ENCODE results near the gene ZNF804B. TPM values are rescaled to one million over a fixed set of nuclear protein-coding genes. Genes with fewer than 3 reads are reported as not detected.

The ZNF804B gene
- total RNA-seq, 4 donors from 2014 or later: not detected

DNA sequence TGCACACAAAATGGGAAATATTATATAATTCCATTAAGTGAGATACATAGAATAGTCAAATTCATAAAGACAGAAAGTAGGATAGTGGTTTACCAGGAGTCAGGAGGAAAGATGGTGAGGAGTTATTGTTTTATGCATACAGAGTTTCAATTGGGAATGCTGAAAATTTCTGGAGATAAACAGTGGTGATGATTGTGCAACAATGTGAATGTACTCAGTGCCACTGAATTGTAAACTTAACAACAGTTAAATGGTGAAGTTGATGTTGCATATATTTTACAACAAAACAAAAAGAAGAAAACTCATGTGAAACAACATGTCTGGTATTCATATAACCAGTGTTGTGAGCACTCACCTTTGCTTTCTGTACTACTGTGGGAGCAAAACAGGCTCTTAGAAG lies 204.9 kb downstream of the ZNF804B start:
- TF ChIP-seq, protein P1, sequence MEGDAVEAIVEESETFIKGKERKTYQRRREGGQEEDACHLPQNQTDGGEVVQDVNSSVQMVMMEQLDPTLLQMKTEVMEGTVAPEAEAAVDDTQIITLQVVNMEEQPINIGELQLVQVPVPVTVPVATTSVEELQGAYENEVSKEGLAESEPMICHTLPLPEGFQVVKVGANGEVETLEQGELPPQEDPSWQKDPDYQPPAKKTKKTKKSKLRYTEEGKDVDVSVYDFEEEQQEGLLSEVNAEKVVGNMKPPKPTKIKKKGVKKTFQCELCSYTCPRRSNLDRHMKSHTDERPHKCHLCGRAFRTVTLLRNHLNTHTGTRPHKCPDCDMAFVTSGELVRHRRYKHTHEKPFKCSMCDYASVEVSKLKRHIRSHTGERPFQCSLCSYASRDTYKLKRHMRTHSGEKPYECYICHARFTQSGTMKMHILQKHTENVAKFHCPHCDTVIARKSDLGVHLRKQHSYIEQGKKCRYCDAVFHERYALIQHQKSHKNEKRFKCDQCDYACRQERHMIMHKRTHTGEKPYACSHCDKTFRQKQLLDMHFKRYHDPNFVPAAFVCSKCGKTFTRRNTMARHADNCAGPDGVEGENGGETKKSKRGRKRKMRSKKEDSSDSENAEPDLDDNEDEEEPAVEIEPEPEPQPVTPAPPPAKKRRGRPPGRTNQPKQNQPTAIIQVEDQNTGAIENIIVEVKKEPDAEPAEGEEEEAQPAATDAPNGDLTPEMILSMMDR (IDR thresholded peaks at IDR 0.05; ENCODE audit: low read depth): no peak

DNA sequence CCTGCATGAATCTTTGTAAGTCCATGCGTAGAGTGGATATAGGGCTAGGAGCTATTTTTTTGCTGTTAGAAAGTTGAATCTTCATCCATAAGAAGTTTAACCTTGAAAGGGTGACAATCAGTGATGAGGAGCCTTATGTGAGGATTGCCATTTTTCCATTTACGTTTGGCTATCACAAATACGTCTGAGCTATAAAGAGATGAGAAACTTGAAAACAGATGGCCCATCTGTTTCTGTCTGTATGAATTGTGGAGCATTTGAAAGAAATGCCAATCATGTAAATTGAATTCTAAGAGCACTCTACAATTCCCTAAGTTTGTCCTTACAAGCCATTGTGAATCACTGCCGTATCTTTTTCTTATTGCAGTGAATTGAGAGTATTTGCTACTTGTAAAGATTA lies 205.9 kb downstream of the ZNF804B start:
- TF ChIP-seq, protein P1 (IDR thresholded peaks at IDR 0.05; ENCODE audit: low read depth): no peak

DNA sequence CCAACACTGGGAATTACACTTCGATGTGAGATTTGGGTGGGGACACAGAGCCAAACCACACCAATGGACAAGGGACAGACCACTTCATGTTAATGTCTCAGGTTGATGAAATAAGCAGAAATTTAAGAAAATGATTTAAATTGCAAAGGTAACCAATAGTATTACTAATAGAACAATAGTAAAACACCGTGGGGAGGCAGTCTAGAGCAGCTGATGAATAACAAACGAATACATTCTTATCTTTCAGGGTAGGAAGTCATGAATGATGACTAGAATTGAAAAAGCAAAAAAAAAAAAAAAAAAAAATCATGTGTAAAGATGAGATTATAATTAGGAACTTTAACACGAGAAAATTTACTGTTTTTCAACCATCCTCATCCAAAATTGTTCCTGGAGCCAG lies 207.9 kb downstream of the ZNF804B start:
- TF ChIP-seq, protein P1 (IDR thresholded peaks at IDR 0.05; ENCODE audit: low read depth): no peak

DNA sequence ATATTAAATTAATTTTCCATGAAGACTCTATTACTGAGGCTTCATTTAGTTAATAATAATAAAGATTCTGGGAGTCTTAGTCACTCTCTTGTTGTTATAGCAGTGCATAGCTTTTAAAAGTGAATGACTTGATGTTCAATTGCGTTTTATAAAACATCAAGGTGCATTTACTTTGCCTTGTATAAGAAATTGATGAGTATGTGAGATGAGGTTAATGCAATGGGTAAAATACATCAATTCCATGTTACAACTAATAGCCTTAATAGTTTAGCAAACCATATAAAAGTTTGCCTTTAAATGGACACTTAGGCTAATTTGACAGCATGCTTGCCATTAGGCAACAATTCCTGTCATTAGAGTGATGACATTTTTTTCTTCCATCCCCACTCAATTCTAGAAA lies 209.7 kb downstream of the ZNF804B start:
- TF ChIP-seq, protein P1 (IDR thresholded peaks at IDR 0.05; ENCODE audit: low read depth): no peak

DNA sequence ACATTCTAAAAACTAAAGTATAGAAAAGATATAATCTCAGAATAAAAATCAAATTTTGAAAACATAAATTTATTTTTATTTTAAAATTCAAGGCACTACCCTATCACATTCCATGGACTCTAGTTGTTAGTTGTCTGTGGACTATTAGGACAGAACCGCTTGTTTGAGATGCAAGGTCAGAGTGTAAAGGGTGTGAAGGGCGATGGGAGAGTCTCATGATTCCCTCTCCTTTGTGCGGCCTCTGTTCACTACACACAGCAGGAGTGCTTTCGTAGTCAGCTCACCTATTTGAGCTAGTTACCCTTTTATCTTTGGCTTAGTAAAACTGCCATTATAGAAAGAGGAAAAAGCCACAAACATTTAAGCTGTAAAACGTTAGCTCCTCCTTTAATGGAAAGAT lies 225.8 kb downstream of the ZNF804B start:
- TF ChIP-seq, protein P1 (IDR thresholded peaks at IDR 0.05; ENCODE audit: low read depth): no peak

DNA sequence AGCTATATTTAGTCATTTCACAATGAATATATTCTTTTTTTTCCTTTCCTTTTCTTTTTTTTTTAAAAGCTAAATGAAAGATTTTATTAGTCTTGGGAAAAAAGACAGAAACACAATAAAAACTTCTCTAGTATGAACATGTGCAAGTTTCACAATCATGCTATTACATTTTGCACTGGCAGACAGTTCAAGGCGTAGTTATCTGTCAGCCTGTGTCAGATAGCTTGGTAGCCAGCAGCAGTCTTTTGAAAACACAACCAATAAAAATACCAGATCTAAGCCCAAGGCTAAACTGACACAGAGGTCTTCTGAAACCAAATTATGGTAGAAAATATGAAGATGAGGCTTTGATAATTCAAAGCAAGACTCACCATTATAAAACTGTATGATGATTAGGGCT lies 241.8 kb downstream of the ZNF804B start:
- TF ChIP-seq, protein P1 (IDR thresholded peaks at IDR 0.05; ENCODE audit: low read depth): no peak

DNA sequence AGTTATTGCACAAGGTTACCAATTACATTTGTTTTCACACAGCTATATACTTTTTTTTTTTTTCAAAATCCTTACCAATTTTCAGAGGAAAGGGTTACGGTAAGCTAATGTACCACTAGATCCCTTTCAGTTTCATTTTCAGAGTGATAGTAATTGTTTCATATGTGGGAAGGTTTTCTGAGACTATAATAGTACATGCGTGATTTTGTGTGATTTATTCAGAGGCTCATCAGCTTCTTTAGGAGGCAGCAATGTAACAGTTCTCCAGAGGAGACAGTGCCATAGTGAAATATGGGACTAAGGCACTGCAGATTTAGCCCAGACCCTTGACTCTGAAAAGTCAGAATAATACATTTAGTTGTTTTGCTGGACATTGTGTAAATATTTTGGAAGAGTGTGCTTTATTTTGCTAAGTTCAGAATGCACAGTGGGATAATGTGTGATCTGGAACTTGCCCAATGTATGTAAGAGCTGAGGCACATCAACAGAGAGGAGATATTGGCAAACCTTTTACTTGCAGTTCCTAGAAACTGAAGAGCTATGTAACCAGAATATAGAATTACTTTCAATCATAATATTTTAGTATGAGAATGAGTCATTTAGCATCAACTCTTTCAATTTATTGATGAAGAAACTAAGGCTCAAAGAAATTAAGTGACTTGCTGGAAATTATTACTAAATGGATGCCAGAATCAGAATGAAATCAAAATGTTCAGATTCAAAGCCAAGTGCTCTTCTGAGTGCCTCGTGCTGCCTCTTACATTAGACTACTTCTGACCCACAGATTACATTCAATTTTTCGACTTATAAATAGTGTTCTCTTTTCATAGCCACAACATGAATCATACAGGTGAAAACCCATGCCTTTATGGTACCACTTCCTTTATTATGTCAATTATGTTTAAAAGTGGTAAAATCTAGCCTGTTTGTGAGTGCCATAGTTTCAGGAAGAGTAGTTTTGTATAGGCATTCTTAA lies 243.8 kb downstream of the ZNF804B start:
- TF ChIP-seq, protein P1 (IDR thresholded peaks at IDR 0.05; ENCODE audit: low read depth): no peak

Measured in subcutaneous adipose tissue (tissue), 4 donors.